ENCODE measurements around the gene NDUFS3.
A peak's percentile ranks its signal among the peaks of the same experiment; 100 is the strongest.
"Not testable (repeated sequence)": the region's sequence is repeated elsewhere in the genome, so short reads cannot be mapped to it uniquely, and the experiment has no call there.

Gene NDUFS3

DNA sequence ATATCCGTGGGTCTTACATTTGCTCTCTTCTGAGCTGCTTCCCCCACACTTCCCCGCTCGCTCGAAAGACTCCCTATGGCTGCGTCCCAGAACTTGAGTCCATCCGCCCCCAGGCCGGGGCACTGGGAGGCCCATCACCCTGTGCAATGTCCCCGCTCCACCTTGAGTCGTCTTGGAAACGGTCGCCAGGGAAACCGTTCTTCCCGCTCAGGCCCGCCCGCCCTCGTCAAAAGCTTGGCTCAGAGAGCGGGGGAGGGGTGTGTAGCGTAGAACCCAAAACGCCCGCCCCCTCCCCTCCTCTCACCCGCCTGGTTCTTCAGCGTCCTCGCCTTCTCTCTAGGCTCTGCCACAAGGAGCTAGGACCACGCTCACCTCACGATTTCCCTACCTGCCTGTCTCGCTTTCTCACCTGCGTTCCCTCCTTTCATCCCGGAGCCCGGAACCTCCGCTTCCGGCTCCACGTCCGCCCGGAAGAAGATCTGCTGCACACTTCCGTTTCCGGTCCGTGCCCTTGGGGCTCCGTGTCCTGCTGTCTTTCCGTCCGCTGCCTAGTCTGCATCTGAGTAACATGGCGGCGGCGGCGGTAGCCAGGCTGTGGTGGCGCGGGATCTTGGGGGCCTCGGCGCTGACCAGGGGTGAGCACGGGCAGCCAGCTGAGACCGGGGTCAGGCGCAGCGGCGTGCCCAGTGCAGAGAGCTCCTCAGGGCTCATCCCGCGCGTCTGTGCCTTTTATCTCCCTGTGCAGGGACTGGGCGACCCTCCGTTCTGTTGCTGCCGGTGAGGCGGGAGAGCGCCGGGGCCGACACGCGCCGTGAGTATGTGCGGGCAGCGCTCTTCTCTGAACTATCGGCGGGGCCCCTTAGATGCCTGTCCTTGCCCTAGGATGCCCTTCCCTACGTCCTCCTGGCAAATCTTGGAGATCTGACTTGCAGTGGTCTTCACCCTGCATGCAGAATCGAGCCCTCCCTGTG is at the start of gene NDUFS3, which contains the start of gene KBTBD4:
NDUFS3 (plus strand) TSS at position 551 of the 971 bp plus-strand sequence; CDS start at position 569, 18 bp downstream.
KBTBD4 (minus strand) TSS at position 447 of the 971 bp plus-strand sequence; CDS start at position 428, 19 bp downstream.
- DNase-seq (ENCODE audit: low read depth) = peak; percentile 88

DNA sequence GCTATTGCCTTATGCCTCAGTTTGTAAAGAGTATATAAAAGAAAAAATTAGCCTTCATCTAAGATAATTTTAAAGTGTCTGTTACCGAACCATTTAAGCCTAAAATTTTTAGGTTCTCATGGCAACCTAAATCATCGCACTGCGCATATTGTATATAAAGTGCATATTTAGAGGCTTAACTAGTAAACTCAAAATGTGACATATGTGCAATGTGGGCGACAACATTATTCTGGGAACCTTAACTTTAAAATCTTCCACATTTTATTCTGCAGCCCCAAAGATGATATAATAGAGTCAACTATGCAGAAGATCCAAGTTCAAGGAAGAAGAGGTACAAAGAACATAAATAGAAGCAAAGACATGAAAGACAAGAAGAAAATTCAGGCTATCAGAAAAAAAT is 48.9 kb upstream of the NDUFS3 start:
- no peak for DNase-seq (ENCODE audit: low read depth)

DNA sequence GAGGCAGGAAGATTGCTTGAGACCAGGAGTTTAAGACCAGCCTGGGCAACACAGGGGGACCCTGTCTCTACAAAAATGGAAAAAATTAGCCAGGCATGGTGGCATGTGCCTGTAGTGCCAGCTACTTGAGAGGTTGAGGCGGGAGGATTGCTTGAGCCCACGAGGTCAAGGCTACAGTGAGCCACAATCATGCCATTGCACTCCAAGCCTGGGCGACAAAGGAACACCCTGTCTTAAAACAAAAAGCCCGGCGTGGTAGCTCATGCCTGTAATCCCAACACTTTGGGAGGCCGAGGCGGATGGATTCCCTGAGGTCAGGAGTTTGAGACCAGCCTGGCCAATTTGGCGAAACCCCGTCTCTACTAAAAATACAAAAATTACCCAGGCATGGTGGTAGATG is 48.2 kb upstream of the NDUFS3 start:
- not testable (repeated sequence) for DNase-seq (ENCODE audit: low read depth)

DNA sequence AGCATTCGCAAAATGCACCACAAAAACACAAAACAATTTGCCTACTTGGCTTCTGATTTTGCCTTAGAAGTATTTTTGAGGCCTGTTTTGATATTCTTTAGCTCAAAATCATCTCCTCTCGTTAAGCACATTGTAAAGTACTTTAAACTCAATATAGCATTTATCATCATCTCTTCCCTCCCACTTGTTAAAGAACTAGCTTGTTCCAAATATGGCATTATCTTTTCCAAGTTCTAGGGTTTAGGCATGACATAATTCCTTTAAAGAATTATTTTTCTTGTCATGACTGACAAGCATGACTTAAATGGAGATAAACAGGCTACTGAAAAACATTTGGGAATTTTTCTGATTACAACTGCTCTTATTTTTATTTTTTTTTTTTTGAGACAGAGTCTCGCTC is 47.2 kb upstream of the NDUFS3 start:
- no peak for DNase-seq (ENCODE audit: low read depth)

DNA sequence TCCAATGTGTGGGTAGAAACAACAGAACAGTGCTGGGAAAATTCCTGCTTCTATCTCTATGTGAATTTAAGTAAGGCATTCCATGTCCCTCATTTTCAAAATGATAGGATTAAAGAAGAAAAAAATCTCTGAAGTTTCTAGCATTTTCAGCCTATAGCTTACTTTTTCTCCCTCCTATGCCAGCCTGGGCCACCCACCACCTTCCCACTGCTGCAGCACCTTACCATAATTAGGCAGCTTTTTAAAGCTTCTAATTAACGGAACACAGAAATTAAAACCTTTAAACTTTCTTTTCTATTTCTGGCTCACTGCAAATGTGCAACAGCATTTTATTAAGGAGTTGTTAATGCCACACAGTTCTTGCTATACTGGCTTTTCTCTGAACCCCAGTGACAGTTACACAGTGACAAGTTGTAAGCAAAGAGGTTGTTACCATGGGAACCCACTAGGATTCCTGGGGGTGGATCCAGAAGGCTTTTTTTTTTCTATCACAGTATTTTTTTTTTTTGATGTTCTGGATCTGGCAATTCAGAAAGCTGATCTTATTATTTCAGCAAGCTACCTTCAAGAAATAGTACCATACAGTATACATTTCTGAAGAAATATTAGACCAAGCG is 46.2 kb upstream of the NDUFS3 start:
- no peak for DNase-seq (ENCODE audit: low read depth)

DNA sequence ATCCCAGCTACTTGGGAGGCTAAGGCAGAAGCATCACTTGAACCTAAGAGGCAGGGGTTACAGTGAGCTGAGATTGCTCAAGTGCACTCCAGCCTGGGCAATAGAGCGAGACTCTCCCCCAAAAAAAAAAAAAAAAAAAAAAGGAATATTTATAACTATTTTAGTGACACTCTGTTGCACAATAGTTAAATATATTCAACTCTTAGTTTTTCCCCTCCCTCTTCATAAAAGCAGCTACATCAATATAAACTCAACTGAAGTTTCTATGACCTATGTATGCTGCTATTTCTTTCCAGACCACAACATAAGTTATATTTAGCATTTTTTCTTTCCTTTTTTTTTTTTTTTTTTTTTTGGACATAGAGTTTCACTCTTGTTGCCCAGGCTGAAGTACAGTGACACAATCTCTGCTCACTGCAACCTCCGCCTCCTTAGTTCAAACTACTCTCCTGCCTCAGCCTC is 45.2 kb upstream of the NDUFS3 start:
- DNase-seq (ENCODE audit: low read depth) = no peak

DNA sequence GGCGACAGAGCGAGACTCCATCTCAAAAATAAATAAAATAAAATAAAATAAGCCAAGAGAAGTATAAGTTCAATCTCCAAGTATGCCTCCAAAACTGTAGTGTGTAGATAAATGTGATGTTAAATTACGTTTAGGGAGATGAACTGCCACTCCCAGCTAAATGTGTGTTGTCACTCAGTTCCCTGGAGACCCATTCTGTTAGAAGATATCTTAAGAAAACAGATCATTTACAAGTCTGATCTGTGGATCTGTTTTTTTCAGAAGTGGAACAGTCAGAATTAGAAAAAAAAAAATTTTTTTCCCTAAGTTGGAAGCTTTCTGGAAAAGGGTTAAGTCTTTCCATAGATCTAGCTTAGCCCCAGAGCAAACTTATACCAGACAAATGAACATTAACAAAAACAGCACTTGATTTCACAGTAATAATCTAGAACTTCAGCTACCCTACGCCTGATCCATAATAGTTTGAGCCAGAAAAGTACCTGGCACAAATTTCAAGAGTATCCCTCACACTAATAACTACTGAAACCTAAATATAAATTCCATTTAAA is 44.1 kb upstream of the NDUFS3 start:
- DNase-seq (ENCODE audit: low read depth) = no peak

DNA sequence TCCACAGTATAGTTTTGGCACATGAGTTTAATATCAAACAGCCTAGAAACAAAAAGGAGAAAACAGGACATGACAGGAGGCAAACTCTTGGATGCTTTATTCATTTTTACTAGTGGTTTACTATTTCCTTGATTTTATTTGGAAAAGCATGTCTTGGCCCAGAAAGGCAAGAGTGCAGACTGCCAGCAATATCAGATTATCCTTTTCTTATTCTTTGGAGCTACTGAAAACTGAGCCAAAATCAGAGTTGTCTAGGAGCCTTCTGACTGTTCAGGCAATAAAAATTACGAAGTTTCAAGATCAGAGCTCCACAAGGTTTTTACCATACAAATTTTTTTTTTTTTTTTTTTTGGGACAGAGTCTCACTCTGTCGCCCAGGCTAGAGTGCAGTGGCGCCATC is 42.0 kb upstream of the NDUFS3 start:
- DNase-seq (ENCODE audit: low read depth) = no peak

DNA sequence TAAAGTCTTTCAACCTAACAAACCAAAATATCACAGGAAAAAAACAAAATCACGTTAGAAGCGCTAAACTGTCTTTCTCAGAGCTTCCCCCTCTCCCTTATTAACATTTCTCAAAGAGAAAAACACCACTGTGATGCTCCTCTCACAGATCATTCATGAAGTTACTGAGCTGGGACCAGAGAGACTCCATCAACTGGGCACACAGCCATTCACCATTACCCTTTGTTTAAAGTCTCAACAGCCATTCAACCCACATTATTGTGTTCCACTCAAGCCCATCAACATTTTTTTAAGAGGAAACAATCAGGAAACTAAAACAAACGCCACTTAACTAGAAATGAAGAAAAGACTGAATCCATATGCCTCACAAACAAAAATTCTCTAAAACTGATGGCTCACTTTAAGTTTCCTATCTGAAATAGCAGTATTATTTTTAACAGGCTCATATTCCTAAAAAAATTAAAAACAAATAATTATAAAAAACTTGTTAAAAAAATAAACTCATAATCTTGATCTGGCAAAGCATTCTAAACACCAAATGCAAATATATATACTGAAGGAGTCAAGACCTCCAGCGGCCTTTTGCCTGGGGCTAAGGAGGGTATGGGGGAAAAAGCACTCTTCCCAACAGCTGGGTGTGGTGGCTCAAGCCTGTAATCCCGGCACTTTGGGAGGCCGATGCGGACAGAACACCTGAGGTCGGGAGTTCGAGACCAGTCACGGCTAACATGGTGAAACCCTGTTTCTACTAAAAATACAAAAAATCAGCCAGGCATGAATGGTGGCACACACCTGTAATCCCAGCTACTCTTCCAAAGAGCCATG is 39.9 kb upstream of the NDUFS3 start:
- no peak for DNase-seq (ENCODE audit: low read depth)

DNA sequence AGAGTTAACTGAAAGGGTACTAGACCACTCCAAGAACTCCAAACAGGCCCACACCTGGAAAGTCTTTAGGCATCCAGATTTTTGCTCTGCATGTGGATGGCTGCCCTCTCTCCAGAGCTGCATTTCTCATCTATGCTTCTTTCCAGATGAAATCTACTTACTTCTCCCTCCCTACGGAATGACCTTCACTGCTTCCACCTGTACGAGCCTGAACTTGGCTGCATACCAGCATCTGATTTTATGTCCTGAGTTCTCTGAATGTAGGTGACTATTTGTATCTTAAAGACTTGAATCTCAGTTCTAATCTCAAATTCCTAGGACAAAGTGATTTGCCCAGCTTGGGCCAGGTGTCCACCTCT is 39.2 kb upstream of the NDUFS3 start:
- no peak for DNase-seq (ENCODE audit: low read depth)

DNA sequence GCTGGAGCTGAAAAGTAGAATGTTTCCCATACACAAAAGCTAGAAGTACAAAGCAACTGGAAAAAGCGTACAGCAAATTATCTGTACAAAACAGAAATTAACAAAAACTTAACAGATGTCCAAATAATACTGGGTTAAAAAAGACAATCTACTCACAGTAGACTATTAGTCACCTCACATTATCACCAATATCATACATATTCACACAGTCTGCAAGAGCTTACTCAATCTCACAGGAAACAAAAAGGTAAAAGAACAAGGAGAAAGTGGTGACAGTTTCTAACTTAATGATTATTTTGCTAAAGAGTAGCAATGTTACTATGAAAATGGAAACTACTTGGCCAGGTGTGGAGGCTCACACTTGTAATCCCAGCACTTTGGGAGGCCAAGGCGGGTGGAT is 37.8 kb upstream of the NDUFS3 start:
- no peak for DNase-seq (ENCODE audit: low read depth)

DNA sequence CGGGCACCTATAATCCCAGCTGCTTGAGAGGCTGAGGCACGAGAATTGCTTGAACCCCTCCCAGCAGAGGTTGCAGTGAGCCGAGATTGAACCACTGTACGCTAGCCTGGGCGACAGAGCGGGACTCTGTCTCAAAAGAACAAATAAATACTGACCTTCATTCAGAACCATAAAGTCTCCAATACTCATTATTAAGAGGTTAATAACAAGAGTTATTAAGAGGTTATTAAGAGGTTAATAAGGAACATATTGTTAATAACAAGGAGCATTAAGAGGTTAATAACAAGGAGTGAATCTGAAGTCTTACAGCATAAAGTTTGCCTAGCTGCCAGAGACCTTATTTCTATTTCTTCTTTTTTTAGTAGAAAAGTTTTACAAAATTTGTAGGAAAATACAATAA is 33.6 kb upstream of the NDUFS3 start:
- no peak for DNase-seq (ENCODE audit: low read depth)

DNA sequence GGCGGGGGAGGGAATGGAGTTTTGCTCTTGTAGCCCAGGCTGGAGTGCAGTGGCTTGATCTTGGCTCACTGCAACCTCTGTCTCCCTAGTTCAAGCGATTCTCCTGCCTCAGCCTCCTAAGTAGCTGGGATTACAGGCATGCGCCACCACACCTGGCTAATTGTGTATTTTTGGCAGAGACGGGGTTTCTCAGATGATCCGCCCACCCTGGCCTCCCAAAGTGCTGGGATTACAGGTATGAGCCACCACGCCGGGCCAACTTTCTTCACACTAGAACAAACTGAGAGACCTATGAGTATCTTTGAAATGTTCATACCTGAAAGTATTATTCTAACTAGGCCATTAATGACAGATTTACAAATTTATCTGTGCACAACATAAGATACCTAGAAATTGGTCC is 32.6 kb upstream of the NDUFS3 start:
- not testable (repeated sequence) for DNase-seq (ENCODE audit: low read depth)

DNA sequence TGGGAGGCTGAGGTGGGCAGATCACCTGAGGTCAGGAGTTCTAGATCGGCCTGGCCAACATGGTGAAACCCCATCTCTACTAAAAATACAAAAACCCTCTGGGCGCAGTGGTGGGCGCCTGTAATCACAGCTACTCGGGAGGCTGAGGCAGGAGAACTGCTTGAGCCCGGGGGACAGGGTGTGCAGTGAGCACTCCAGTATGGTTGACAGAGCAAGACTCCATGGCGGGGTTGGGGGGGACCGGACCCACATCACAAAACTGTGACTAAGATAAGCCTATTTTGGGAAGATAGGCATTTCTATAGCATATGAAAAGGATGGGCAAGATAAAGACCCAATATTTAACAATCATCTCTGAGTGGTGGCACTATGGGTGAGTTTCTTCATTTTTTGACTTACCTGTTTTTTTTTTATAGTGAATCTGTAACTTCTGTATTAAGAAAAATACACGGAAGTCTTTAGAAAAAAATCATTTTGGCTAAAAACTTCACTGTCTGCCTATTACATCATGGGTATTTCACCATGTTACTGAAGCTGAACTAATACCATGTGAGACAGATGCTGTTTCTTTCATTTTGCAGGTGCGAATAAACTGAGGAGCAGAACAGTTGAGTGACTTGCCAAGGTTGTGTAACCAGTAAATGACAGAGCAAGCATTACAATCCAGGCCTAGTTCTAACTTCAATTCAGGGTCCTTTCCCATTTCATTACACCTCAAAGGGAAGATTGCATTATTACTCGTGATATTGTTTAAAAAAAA is 28.4 kb upstream of the NDUFS3 start:
- no peak for DNase-seq (ENCODE audit: low read depth)

DNA sequence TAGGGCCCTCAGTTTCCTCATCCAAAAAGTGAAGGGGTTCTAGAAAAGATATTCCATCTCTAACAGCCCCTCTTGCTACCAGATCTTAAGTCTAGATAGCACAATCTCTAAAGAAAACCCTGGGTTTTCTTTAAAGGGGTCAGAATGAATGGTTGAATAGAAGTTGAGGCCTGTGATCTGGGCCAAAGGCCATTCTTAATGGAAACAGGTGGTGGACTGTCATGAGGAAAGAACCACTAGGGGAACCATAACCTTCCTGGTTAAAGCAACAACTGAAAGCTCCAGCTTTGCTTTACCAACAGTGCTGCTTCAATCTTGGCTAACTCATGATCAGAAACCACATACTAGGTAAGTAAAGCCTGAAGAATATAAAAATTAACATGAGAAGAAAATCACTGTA is 27.8 kb upstream of the NDUFS3 start:
- DNase-seq (ENCODE audit: low read depth) = no peak

DNA sequence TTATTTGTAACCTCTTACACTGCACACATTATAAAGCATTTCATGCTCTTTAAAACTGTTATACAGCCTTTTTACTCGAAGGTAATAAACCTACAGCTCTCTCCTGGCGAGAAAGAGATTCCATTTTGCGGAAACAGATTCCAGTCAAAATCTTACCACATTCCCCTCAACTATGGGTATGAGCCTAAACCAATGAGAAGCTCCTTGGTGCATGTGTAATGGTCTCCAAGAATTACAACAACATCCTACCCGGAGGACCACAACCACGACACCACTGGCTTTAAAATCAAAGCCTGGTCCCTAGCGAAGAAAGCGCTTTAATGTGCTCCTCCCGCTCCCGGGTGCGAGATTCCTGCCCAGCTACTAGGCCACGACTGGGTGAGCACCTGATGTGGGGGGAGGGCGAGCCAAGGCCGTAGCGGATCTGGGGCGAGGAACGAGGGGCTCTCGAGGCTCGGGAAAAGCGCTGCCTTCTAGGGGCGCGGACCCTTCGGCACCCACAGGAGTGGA is 26.8 kb upstream of the NDUFS3 start:
- peak; percentile 4 for DNase-seq (ENCODE audit: low read depth)

DNA sequence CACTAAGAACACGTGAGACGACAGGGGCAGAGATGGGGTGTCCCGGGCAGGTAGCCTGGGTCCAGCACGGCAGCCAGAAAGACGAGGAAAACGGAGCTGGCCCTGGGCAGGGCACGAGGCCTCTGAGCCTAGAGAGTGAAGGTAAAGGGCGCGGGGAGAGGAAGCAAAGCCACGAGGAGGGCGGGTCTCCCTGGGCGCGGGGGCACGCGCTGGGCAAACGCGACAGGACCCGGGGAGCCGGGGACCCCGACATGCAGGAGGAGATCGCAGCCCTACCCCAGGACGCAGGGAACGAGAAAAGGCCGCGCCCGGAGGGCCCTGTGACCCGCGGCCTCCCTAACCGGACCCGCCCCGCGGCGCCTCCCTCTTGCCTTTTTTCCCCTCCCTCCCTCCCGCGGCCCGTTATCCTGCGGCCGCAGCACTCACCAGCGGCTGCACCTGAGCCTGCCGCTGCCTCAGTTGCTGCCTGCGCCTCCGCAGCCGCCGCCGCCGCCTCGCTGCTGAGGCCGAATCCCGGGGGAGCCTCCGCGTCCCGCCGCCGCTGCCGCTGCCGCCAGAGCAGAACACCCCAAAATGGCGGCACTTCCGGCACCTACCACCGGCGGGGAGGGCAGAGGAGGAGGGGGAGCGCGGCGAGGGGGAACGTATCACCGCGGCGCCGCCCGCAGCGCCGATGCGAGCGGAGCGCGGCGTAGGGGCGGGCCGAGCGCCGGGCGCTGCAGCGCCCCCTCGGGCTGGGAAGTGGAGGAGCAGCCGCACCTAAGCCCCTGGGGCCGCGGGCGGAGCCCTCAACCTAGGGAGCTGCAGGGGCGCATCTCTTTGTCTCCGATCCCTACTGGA is 26.1 kb upstream of the NDUFS3 start, which contains the start of gene CELF1:
CELF1 (minus strand) TSS at position 567 of the 840 bp plus-strand sequence. CDS start 53,609 bp downstream, outside the sequence.
- peak; percentile 90 for DNase-seq (ENCODE audit: low read depth)

DNA sequence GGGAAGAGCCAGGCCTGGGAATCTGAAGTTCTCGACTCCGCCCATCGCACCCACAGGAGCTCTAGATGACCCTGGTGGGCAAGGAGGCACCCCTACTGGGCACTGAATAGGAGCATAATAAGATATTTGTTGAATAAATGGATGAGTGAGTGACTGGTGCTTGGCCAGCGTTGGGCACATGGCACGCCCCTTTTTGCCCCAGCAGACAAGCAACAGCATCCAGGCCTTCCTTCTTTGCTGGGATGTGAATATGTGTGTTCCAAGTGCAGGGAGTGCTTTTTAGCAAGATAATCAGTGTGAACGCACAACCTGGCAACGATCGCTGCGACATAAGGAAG is 25.5 kb upstream of the NDUFS3 start:
- peak; percentile 16 for DNase-seq (ENCODE audit: low read depth)

DNA sequence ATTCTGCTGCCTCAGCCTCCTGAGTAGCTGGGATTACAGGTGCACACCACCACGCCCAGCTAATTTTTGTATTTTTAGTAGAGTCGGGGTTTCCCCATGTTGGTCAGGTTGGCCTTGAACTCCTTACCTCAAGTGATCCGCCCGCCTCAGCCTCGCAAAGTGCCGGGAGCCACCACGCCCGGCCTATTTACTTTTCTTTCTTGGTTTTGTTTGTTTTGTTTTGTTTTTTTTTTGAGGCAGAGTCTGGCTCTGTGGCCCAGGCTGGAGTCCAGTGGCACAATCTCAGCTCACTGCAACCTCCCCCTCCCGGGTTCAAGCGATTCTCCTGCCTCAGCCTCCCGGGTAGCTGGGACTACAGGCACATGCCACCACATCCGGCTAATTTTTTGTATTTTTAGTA is 21.9 kb upstream of the NDUFS3 start:
- DNase-seq (ENCODE audit: low read depth) = not testable (repeated sequence)

DNA sequence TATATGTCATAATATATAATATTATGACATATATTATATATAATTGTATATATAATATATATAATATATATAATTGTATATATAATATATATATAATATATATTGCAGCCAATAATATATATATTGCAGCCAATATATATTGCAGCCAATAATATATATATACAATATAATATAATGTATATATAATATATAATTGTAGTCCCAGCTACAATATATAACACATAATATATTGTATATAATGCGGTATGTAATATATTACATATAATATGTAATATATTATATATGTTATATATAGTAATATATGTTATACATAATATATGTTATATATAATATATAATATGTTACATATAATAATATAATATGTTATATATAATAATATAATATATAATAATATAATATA is 20.2 kb upstream of the NDUFS3 start:
- no peak for DNase-seq (ENCODE audit: low read depth)
